ENCODE results near the gene DNLZ.

- no peak for TF ChIP-seq CTCF (IDR thresholded peaks at IDR 0.05; ENCODE audit: insufficient read depth, low read length, poor library complexity, severe bottlenecking)
- no peak for TF ChIP-seq EZH2phosphoT487 (conservative IDR thresholded peaks at IDR 0.05; ENCODE audit: low read length)
These were observed 16.3 kb upstream of the DNLZ start for GRCh38 chr9:136379891-136380290.
